ENCODE data around the gene BMPR1A. TPM values are rescaled to one million over a fixed set of nuclear protein-coding genes. Genes with fewer than 3 reads are reported as not detected.

Gene BMPR1A
- total and polyA plus RNA-seq, 7 experiments from 2014 or later: 2.1 to 11.3 (median 5.6) TPM

GRCh38 chr10:86785037-86785436, 28.6 kb downstream of the BMPR1A start:
- ATAC-seq (no peak), DNase-seq (no peak)
- no peaks in the 10 kb centered on the region for H3K9me3 ChIP-seq (ENCODE audit: control insufficient read depth in 2 of 3, low read length in 3 of 3)
- H3K36me3 ChIP-seq (ENCODE audit: control insufficient read depth in 2 of 3, insufficient read depth in 3 of 3, low read length in 3 of 3): no peaks in the 10 kb centered on the region
- intact Hi-C loops (cut with micrococcal nuclease): no loop called here
- H3K4me3 Mint-ChIP-seq: no peak overlapping the region
- peaks cover 0 to 5% (median 0%) of the 10 kb centered on the region in 7 donors for H3K4me1 Mint-ChIP-seq
- no peaks in the 10 kb centered on the region for H3K4me1 ChIP-seq (ENCODE audit: control insufficient read depth in 2 of 2, insufficient read depth in 2 of 2, low read length in 2 of 2)
- H3K36me3 Mint-ChIP-seq: peaks cover 0 to 31% (median 7%) of the 10 kb centered on the region in 5 donors
- ChIA-PET CTCF (no interaction called here), POLR2A (no interaction called here)
- H3K27ac ChIP-seq (ENCODE audit: low read depth, low read length): no peak overlapping the region
- H3K9me3 Mint-ChIP-seq: peaks cover 0 to 27% (median 5%) of the 10 kb centered on the region in 11 donors
- H3K27me3 ChIP-seq (ENCODE audit: control insufficient read depth in 2 of 2, insufficient read depth in 2 of 2, low read length in 2 of 2): no peaks in the 10 kb centered on the region
- H3K27ac Mint-ChIP-seq: no peak overlapping the region
- H3K4me3 ChIP-seq (ENCODE audit: low read length): no peak overlapping the region
- H3K27me3 Mint-ChIP-seq: peaks cover 0 to 2% (median 0%) of the 10 kb centered on the region in 5 donors

- intact Hi-C loops (cut with micrococcal nuclease): no loop called here
- Mint-ChIP-seq H3K4me1 (peaks cover 0 to 5% (median 0%) of the 10 kb centered on the region in 7 donors), H3K27me3 (peaks cover 0 to 2% (median 0%) of the 10 kb centered on the region in 5 donors), H3K36me3 (peaks cover 0 to 30% (median 7%) of the 10 kb centered on the region in 5 donors), H3K9me3 (peaks cover 0 to 26% (median 5%) of the 10 kb centered on the region in 11 donors), H3K4me3 (no peak overlapping the region), H3K27ac (no peak overlapping the region)
- Histone ChIP-seq H3K27ac (ENCODE audit: low read depth, low read length) (no peak overlapping the region), H3K4me3 (ENCODE audit: low read length) (no peak overlapping the region), H3K9me3 (ENCODE audit: control insufficient read depth in 2 of 3, low read length in 3 of 3) (no peaks in the 10 kb centered on the region), H3K36me3 (ENCODE audit: control insufficient read depth in 2 of 3, insufficient read depth in 3 of 3, low read length in 3 of 3) (no peaks in the 10 kb centered on the region), H3K27me3 (ENCODE audit: control insufficient read depth in 2 of 2, insufficient read depth in 2 of 2, low read length in 2 of 2) (no peaks in the 10 kb centered on the region), H3K4me1 (ENCODE audit: control insufficient read depth in 2 of 2, insufficient read depth in 2 of 2, low read length in 2 of 2) (no peaks in the 10 kb centered on the region)
- ChIA-PET POLR2A (no interaction called here), CTCF (no interaction called here)
- ATAC-seq (no peak), DNase-seq (no peak)
These were observed 29.5 kb downstream of the BMPR1A start for GRCh38 chr10:86785968-86786367.

- no peak for ATAC-seq
- Histone ChIP-seq H3K27ac (ENCODE audit: low read depth, low read length) (no peak overlapping the region), H3K36me3 (ENCODE audit: control insufficient read depth in 2 of 3, insufficient read depth in 3 of 3, low read length in 3 of 3) (no peaks in the 10 kb centered on the region), H3K4me1 (ENCODE audit: control insufficient read depth in 2 of 2, insufficient read depth in 2 of 2, low read length in 2 of 2) (no peaks in the 10 kb centered on the region), H3K4me3 (ENCODE audit: low read length) (no peak overlapping the region), H3K27me3 (ENCODE audit: control insufficient read depth in 2 of 2, insufficient read depth in 2 of 2, low read length in 2 of 2) (no peaks in the 10 kb centered on the region), H3K9me3 (ENCODE audit: control insufficient read depth in 2 of 3, low read length in 3 of 3) (no peaks in the 10 kb centered on the region)
- Mint-ChIP-seq H3K27ac (no peak overlapping the region), H3K4me1 (peaks cover 0 to 5% (median 0%) of the 10 kb centered on the region in 7 donors), H3K4me3 (no peak overlapping the region), H3K36me3 (peaks cover 0 to 26% (median 7%) of the 10 kb centered on the region in 5 donors), H3K27me3 (peaks cover 0 to 2% (median 0%) of the 10 kb centered on the region in 5 donors), H3K9me3 (peaks cover 0 to 22% (median 5%) of the 10 kb centered on the region in 11 donors)
- CTCF ChIA-PET: no interaction called here
- POLR2A ChIA-PET: no interaction called here
- DNase-seq: no peak
- intact Hi-C loops (cut with micrococcal nuclease): no loop called here
These were observed 29.9 kb downstream of the BMPR1A start for GRCh38 chr10:86786368-86786767.

GRCh38 chr10:86790394-86790793, 34.0 kb downstream of the BMPR1A start:
- Mint-ChIP-seq H3K4me3 (no peak overlapping the region), H3K9me3 (peaks cover 0 to 8% (median 4%) of the 10 kb centered on the region in 11 donors), H3K27me3 (no peaks in the 10 kb centered on the region), H3K27ac (no peak overlapping the region), H3K4me1 (peaks cover 0 to 2% (median 0%) of the 10 kb centered on the region in 7 donors), H3K36me3 (peaks cover 0 to 7% (median 6%) of the 10 kb centered on the region in 5 donors)
- intact Hi-C loops (cut with micrococcal nuclease): no loop called here
- Histone ChIP-seq H3K27ac (ENCODE audit: low read depth, low read length) (no peak overlapping the region), H3K4me1 (ENCODE audit: control insufficient read depth in 2 of 2, insufficient read depth in 2 of 2, low read length in 2 of 2) (no peaks in the 10 kb centered on the region), H3K9me3 (ENCODE audit: control insufficient read depth in 2 of 3, low read length in 3 of 3) (no peaks in the 10 kb centered on the region), H3K4me3 (ENCODE audit: low read length) (no peak overlapping the region), H3K27me3 (ENCODE audit: control insufficient read depth in 2 of 2, insufficient read depth in 2 of 2, low read length in 2 of 2) (no peaks in the 10 kb centered on the region), H3K36me3 (ENCODE audit: control insufficient read depth in 2 of 3, insufficient read depth in 3 of 3, low read length in 3 of 3) (no peaks in the 10 kb centered on the region)
- ChIA-PET CTCF (no interaction called here), POLR2A (no interaction called here)
- ATAC-seq (no peak), DNase-seq (no peak)

- no peaks in the 10 kb centered on the region for H3K4me1 ChIP-seq (ENCODE audit: control insufficient read depth in 2 of 2, insufficient read depth in 2 of 2, low read length in 2 of 2)
- H3K9me3 ChIP-seq (ENCODE audit: control insufficient read depth in 2 of 3, low read length in 3 of 3): no peaks in the 10 kb centered on the region
- peak overlapping the region in 1 of 9 donors; percentile 16 for H3K27ac Mint-ChIP-seq
- H3K9me3 Mint-ChIP-seq: peaks cover 0 to 3% (median 2%) of the 10 kb centered on the region in 11 donors
- H3K36me3 ChIP-seq (ENCODE audit: control insufficient read depth in 2 of 3, insufficient read depth in 3 of 3, low read length in 3 of 3): no peaks in the 10 kb centered on the region
- intact Hi-C loops (cut with micrococcal nuclease): no loop called here
- peaks cover 0 to 3% (median 0%) of the 10 kb centered on the region in 7 donors for H3K4me1 Mint-ChIP-seq
- CTCF ChIA-PET: no interaction called here
- DNase-seq: no peak
- no peak overlapping the region for H3K27ac ChIP-seq (ENCODE audit: low read depth, low read length)
- H3K36me3 Mint-ChIP-seq: peaks cover 0 to 4% (median 2%) of the 10 kb centered on the region in 5 donors
- no peak overlapping the region for H3K4me3 Mint-ChIP-seq
- POLR2A ChIA-PET: no interaction called here
- H3K27me3 Mint-ChIP-seq: peaks cover 0 to 2% (median 0%) of the 10 kb centered on the region in 5 donors
- no peak for ATAC-seq
- H3K4me3 ChIP-seq (ENCODE audit: low read length): no peak overlapping the region
- H3K27me3 ChIP-seq (ENCODE audit: control insufficient read depth in 2 of 2, insufficient read depth in 2 of 2, low read length in 2 of 2): no peaks in the 10 kb centered on the region
These were observed 36.2 kb downstream of the BMPR1A start for GRCh38 chr10:86792461-86793167.

GRCh38 chr10:86793696-86794095, 37.3 kb downstream of the BMPR1A start:
- DNase-seq (no peak), ATAC-seq (no peak)
- H3K36me3 ChIP-seq (ENCODE audit: control insufficient read depth in 2 of 3, insufficient read depth in 3 of 3, low read length in 3 of 3): no peaks in the 10 kb centered on the region
- Mint-ChIP-seq H3K4me3 (no peak overlapping the region), H3K27me3 (peaks cover 0 to 2% (median 0%) of the 10 kb centered on the region in 5 donors), H3K27ac (no peak overlapping the region), H3K4me1 (peaks cover 0 to 7% (median 3%) of the 10 kb centered on the region in 7 donors), H3K36me3 (peaks cover 0 to 1% (median 0%) of the 10 kb centered on the region in 5 donors), H3K9me3 (no peaks in the 10 kb centered on the region)
- no peaks in the 10 kb centered on the region for H3K27me3 ChIP-seq (ENCODE audit: control insufficient read depth in 2 of 2, insufficient read depth in 2 of 2, low read length in 2 of 2)
- no peaks in the 10 kb centered on the region for H3K4me1 ChIP-seq (ENCODE audit: control insufficient read depth in 2 of 2, insufficient read depth in 2 of 2, low read length in 2 of 2)
- H3K9me3 ChIP-seq (ENCODE audit: control insufficient read depth in 2 of 3, low read length in 3 of 3): no peaks in the 10 kb centered on the region
- ChIA-PET CTCF (no interaction called here), POLR2A (no interaction called here)
- H3K4me3 ChIP-seq (ENCODE audit: low read length): no peak overlapping the region
- intact Hi-C loops (cut with micrococcal nuclease): no loop called here
- H3K27ac ChIP-seq (ENCODE audit: low read depth, low read length): no peak overlapping the region

- Mint-ChIP-seq H3K4me1 (peaks cover 0 to 19% (median 13%) of the 10 kb centered on the region in 7 donors), H3K9me3 (no peaks in the 10 kb centered on the region), H3K27me3 (peaks cover 0 to 2% (median 0%) of the 10 kb centered on the region in 5 donors), H3K4me3 (no peak overlapping the region), H3K27ac (no peak overlapping the region), H3K36me3 (no peaks in the 10 kb centered on the region)
- no peak overlapping the region for H3K4me3 ChIP-seq (ENCODE audit: low read length)
- H3K27me3 ChIP-seq (ENCODE audit: control insufficient read depth in 2 of 2, insufficient read depth in 2 of 2, low read length in 2 of 2): no peaks in the 10 kb centered on the region
- ChIA-PET POLR2A (no interaction called here), CTCF (no interaction called here)
- H3K36me3 ChIP-seq (ENCODE audit: control insufficient read depth in 2 of 3, insufficient read depth in 3 of 3, low read length in 3 of 3): no peaks in the 10 kb centered on the region
- intact Hi-C loops (cut with micrococcal nuclease): no loop called here
- H3K9me3 ChIP-seq (ENCODE audit: control insufficient read depth in 2 of 3, low read length in 3 of 3): no peaks in the 10 kb centered on the region
- ATAC-seq: no peak
- no peak overlapping the region for H3K27ac ChIP-seq (ENCODE audit: low read depth, low read length)
- no peaks in the 10 kb centered on the region for H3K4me1 ChIP-seq (ENCODE audit: control insufficient read depth in 2 of 2, insufficient read depth in 2 of 2, low read length in 2 of 2)
- no peak for DNase-seq
These were observed 38.9 kb downstream of the BMPR1A start for GRCh38 chr10:86795353-86795752.
